Tracheal epithelial cell (primary cell): ENCODE results near the gene PARG. TPM values are rescaled to one million over a fixed set of nuclear protein-coding genes. Genes with fewer than 3 reads are reported as not detected.

Source experiments
- total RNA-seq: library from RNA; depleted of rRNA; stranded (reverse); fragments of >200 nt; gene quantifications from 2 replicates; pipeline ENCODE4 v1.2.1, GENCODE V29; 2014

The PARG gene
- 43.9 and 52.2 TPM in 2 replicates for total RNA-seq

DNA sequence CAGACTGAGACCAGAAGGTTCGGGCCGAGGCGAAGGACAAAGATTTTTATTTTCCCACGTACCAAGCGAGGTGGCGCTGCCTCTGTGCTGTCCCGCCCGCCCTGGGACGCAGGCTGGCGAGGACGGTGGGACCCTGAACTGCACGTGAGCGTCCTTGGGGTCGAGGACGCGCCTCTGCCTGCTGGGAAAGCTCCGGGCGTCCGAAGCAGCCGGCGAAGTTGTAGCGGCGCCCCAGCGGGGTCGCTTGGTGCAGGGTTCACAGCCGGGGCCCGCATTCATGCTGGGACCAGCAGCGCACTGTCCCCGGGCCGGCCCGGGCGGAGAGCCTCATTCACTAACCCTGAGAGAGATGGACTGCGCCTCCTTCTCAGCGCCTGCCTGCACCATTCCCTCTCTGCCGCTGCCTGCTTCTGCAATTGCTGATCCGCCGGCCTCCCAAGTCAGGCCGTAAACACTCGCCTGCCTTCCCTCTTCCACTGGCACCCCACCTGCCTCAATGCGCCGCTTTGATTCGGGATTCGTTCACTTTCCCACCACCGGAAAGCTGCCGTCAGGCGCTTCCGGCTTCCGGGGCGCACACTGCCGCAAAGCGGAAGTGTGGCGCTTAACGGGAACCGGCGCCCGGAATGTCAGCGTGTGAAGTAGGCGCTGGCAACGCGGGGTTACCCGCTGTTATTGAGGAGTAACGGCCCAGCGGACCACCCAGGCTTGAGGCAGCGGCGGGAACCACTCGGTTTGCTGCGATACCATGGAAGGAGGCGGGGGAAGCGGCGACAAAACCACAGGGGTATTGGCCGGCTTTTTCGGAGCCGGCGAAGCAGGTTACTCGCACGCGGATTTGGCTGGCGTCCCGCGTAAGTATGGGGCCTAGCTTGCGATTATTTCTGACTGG lies at the start of gene PARG, which contains the start of gene TIMM23B:
Gene PARG, minus strand, starts transcription at position 581 of the 892 bp plus-strand sequence. Its CDS starts 302 bp downstream, at position 279.
Gene TIMM23B, plus strand, starts transcription at position 607 of the 892 bp plus-strand sequence. Its CDS starts 142 bp downstream, at position 749.

DNA sequence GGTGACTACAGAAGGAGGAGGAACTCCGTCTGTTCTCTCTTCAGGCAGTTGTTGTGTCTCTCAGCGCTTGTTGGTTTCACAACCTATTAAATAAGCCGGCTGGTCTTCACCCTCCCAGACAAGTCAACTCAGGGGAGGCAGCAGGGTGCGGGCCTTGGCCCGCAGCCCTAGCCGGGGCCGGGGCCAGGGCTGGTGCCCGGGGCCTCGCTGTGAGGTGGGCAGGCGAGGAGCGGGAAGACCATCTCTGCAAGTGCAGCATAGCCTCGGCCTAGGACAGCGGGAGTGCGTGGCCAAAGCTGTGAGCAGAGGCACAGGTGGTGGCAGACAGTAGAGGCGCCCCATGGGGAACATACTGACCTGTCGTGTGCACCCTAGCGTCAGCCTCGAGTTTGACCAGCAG lies 46.5 kb upstream of the PARG start, which contains the start of gene AGAP6:
Gene AGAP6, plus strand, starts transcription at position 31 of the 400 bp plus-strand sequence. Its CDS starts 310 bp downstream, at position 341.

Other genes starting within 250 kb of the PARG start
- gene OGDHL, start 179.7 kb downstream of the PARG start, total RNA-seq: 0.21 and 1.2 TPM in 2 replicates
- 11.5 and 20.5 TPM in 2 replicates for gene TIMM23B, start within 50 bp of the PARG start, total RNA-seq
- 2.6 and 2.9 TPM in 2 replicates for gene AGAP6, start 46.4 kb upstream of the PARG start, total RNA-seq
- gene WASHC2A, start 125.9 kb upstream of the PARG start, total RNA-seq: 24.7 and 27.0 TPM in 2 replicates